HCT116 (cell line): ENCODE data around the gene TMEM54. TPM values are rescaled to one million over a fixed set of nuclear protein-coding genes. Genes with fewer than 3 reads are reported as not detected.

Experiments used
- ATAC-seq: fragments of 200-7000 bp; cut with Tn5 transposase; 2 replicates; pipeline ENCODE4 v1.9.1; 2020; ENCODE audit warnings: mild to moderate bottlenecking, moderate library complexity
- BruUV-seq: library from RNA; stranded (reverse); fragments of 400-500 nt; replicated peaks from 2 replicates; lab custom pipeline; 2021; lab: Mats Ljungman, UMichigan
- CTCF ChIA-PET: fragments of 300-600 bp; sonication (Branson Sonifier 250); formaldehyde crosslinking; loops from one replicate; lab custom pipeline; 2021; ENCODE audit warnings: antibody characterized with exemption; lab: Charles Lee
- POLR2A ChIA-PET: fragments of 300-600, 350-600 bp; sonication (Branson Sonifier 250); formaldehyde crosslinking; loops from one replicate; lab custom pipeline; 2021; ENCODE audit warnings: antibody characterized with exemption; lab: Charles Lee
- RAD21 ChIA-PET, 2 experiments: fragments of 300-600 bp; sonication (Branson Sonifier 250); formaldehyde crosslinking; loops; one replicate each; lab custom pipeline; 2023; ENCODE audit warnings: low total read pairs in 2 of 2; ENCODE audit not compliant: uncharacterized antibody in 2 of 2, unreplicated experiment in 2 of 2, low non-redundant PET in 1 of 2; lab: Charles Lee
- DNase-seq: peaks from one replicate; pipeline ENCODE4 v3.0.0-alpha.2; 2010; ENCODE audit warnings: low read depth, low spot score
- H2AFZ ChIP-seq: fragments of 200-600 bp; shearing (Covaris generic), sonication (generic); 2 replicates; pipeline ENCODE4 v1.6.1; 2017; ENCODE audit warnings: low read depth, mixed run types, mixed read lengths, antibody characterized with exemption, low read length; ENCODE audit not compliant: poor library complexity, severe bottlenecking
- H3K27ac ChIP-seq: 2 replicates; pipeline ENCODE4 v1.5.1; 2012; ENCODE audit warnings: low read depth, low read length
- H3K27me3 ChIP-seq: fragments of 200-600 bp; sonication (generic); 2 replicates; pipeline ENCODE4 v1.6.1; 2016; ENCODE audit warnings: mixed run types, low read length, mixed read lengths; ENCODE audit not compliant: insufficient read depth
- H3K36me3 ChIP-seq, 2 experiments: fragments of 200-500 bp in 1 of 2; fragments of 200-600 bp in 1 of 2; sonication (Bioruptor generic) in 1 of 2; sonication (generic) in 1 of 2; 2 replicates each; pipeline versions ENCODE4 v1.5.1 to v1.6.1; 2014 to 2016; ENCODE audit warnings: low read length in 2 of 2, inconsistent platforms in 1 of 2, mixed read lengths in 1 of 2, mixed run types in 1 of 2; ENCODE audit not compliant: insufficient read depth in 2 of 2, control insufficient read depth in 1 of 2
- H3K4me1 ChIP-seq, 2 experiments: fragments of 200-600 bp in 1 of 2; sonication (generic) in 1 of 2; 2 replicates each; pipeline versions ENCODE4 v1.5.1 to v1.6.1; 2012 to 2017; ENCODE audit warnings: low read length in 2 of 2, inconsistent platforms in 1 of 2, mild to moderate bottlenecking in 1 of 2, mixed read lengths in 1 of 2, mixed run types in 1 of 2, moderate library complexity in 1 of 2; ENCODE audit not compliant: insufficient read depth in 2 of 2, control insufficient read depth in 1 of 2
- H3K4me2 ChIP-seq: fragments of 200-600 bp; sonication (generic); 2 replicates; pipeline ENCODE4 v1.6.1; 2017; ENCODE audit warnings: mixed run types, low read length, mixed read lengths
- H3K4me3 ChIP-seq, 2 experiments: fragments of 200-600 bp in 1 of 2; sonication (generic) in 1 of 2; replicated peaks in 1 of 2; 2 replicates each; pipeline ENCODE4 v1.5.1; 2011 to 2016; ENCODE audit warnings: low read length in 2 of 2, control low read depth in 1 of 2, low read depth in 1 of 2, mild to moderate bottlenecking in 1 of 2, mixed read lengths in 1 of 2, mixed run types in 1 of 2
- H3K79me2 ChIP-seq: fragments of 200-600 bp; sonication (generic); 2 replicates; pipeline ENCODE4 v1.6.1; 2017; ENCODE audit warnings: mild to moderate bottlenecking, mixed run types, low read length, moderate library complexity, mixed read lengths; ENCODE audit not compliant: insufficient read depth
- H3K9ac ChIP-seq: fragments of 200-600 bp; sonication (generic); 2 replicates; pipeline ENCODE4 v1.6.1; 2016; ENCODE audit warnings: low read length, mixed read lengths
- H3K9me2 ChIP-seq: fragments of 200-600 bp; sonication (generic), shearing (Covaris generic); 2 replicates; pipeline ENCODE4 v1.6.1; 2017; ENCODE audit warnings: mixed run types, mild to moderate bottlenecking, moderate library complexity; ENCODE audit not compliant: insufficient read depth
- H3K9me3 ChIP-seq, 2 experiments: fragments of 200-500 bp in 1 of 2; fragments of 200-600 bp in 1 of 2; sonication (Bioruptor generic) in 1 of 2; sonication (generic) in 1 of 2; 2 replicates each; pipeline ENCODE4 v1.6.1; 2014 to 2017; ENCODE audit warnings: low read length in 2 of 2, mixed read lengths in 2 of 2, inconsistent platforms in 1 of 2, low read depth in 1 of 2, mild to moderate bottlenecking in 1 of 2, mixed run types in 1 of 2, moderate library complexity in 1 of 2; ENCODE audit not compliant: control insufficient read depth in 1 of 2, insufficient read depth in 1 of 2
- H4K20me1 ChIP-seq: fragments of 200-600 bp; sonication (generic), shearing (Covaris generic); 2 replicates; pipeline ENCODE4 v1.6.1; 2017; ENCODE audit warnings: mixed run types, mild to moderate bottlenecking, moderate library complexity; ENCODE audit not compliant: insufficient read depth
- ATF3 ChIP-seq: IDR thresholded peaks from 2 replicates; pipeline ENCODE4 v1.6.1; 2012
- CBX3 ChIP-seq: IDR thresholded peaks from 2 replicates; pipeline ENCODE4 v1.6.1; 2012; ENCODE audit warnings: low read depth
- EGR1 ChIP-seq: IDR thresholded peaks from 2 replicates; pipeline ENCODE4 v1.6.1; 2012; ENCODE audit warnings: low read depth
- EZH2 ChIP-seq: fragments of 200-600 bp; sonication (generic); IDR thresholded peaks from 2 replicates; pipeline ENCODE4 v1.6.1; 2017; ENCODE audit warnings: antibody characterized with exemption, mixed run types
- POLR2A ChIP-seq: IDR thresholded peaks from 2 replicates; pipeline ENCODE4 v1.7.0; 2011; ENCODE audit warnings: borderline replicate concordance; ENCODE audit not compliant: insufficient read depth, insufficient read length; ENCODE audit errors: extremely low read depth
- RAD21 ChIP-seq: IDR thresholded peaks from 2 replicates; pipeline ENCODE4 v1.6.1; 2012; ENCODE audit warnings: low read depth, mild to moderate bottlenecking
- REST ChIP-seq: IDR thresholded peaks from 2 replicates; pipeline ENCODE4 v1.6.1; 2012; ENCODE audit warnings: low read depth
- SP1 ChIP-seq: IDR thresholded peaks from 2 replicates; pipeline ENCODE4 v1.6.1; 2012; ENCODE audit warnings: low read depth
- SRF ChIP-seq: IDR thresholded peaks from 2 replicates; pipeline ENCODE4 v1.6.1; 2012; ENCODE audit warnings: low read depth
- TCF7L2 ChIP-seq: IDR thresholded peaks from 2 replicates; pipeline ENCODE4 v1.7.0; 2011; ENCODE audit warnings: borderline replicate concordance, inconsistent platforms; ENCODE audit not compliant: insufficient read depth, insufficient read length; ENCODE audit errors: extremely low read depth
- YY1 ChIP-seq: IDR thresholded peaks from 2 replicates; pipeline ENCODE4 v1.6.1; 2011; ENCODE audit warnings: low read length, low read depth, moderate library complexity, mild to moderate bottlenecking; ENCODE audit not compliant: insufficient replicate concordance; ENCODE audit errors: extremely low read depth
- intact Hi-C: fragments of 100-400 bp; cut with micrococcal nuclease; formaldehyde crosslinking; loops from 2 replicates; pipeline ENCODE4 v1.10.0; 2022
- total RNA-seq: library from RNA; stranded (reverse); gene quantifications from one replicate; pipeline ENCODE4 v1.2.1, GENCODE V29; 2021; ENCODE audit not compliant: unreplicated experiment

TMEM54 gene
- total RNA-seq, 1 experiment from 2014 or later, result 121 TPM

GRCh38 chr1:32863218-32863880, 37.8 kb downstream of the TMEM54 start:
- H3K9ac ChIP-seq, result no peak overlapping the region
- no peaks in the 10 kb centered on the region for H3K27me3 ChIP-seq
- H3K9me2 ChIP-seq, result no peaks in the 10 kb centered on the region
- TF ChIP-seq YY1 (no peak), SP1 (no peak), EZH2 (no peak), SRF (no peak), EGR1 (no peak), POLR2A (no peak), RAD21 (no peak), ATF3 (no peak), TCF7L2 (no peak), REST (no peak), CBX3 (no peak)
- BruUV-seq, result no TSS peak
- ChIA-PET RAD21 (interaction anchor here in 1 of 2 experiments (0.6 kb wide), 1 partner anchor 174 kb away, joined by 3 read pairs; no protein-coding TSS in a partner anchor), CTCF (no interaction called here), POLR2A (no interaction called here)
- intact Hi-C loops, result no loop called here
- no peaks in the 10 kb centered on the region for H3K36me3 ChIP-seq
- H3K79me2 ChIP-seq, result no peaks in the 10 kb centered on the region
- no peak overlapping the region for H3K27ac ChIP-seq
- H3K9me3 ChIP-seq, result no peaks in the 10 kb centered on the region
- ATAC-seq (no peak), DNase-seq (no peak)
- H2AFZ ChIP-seq, result no peak overlapping the region
- H3K4me1 ChIP-seq, result no peaks in the 10 kb centered on the region
- no peak overlapping the region for H3K4me2 ChIP-seq
- no peaks in the 10 kb centered on the region for H4K20me1 ChIP-seq
- no peak overlapping the region for H3K4me3 ChIP-seq
